Aorta (tissue), 5 donors: Measurements from ENCODE around the gene MYO1A. TPM values are rescaled to one million over a fixed set of nuclear protein-coding genes. Genes with fewer than 3 reads are reported as not detected.
A peak's percentile ranks its signal among the peaks of the same experiment; 100 is the strongest.
"Not testable (repeated sequence)": the region's sequence is repeated elsewhere in the genome, so short reads cannot be mapped to it uniquely, and the experiment has no call there.

ENCODE experiments used
- ATAC-seq: fragments of 200-7000 bp; cut with Tn5 transposase; one replicate; pipeline ENCODE4 v1.9.1; 2022; ENCODE audit warnings: moderate library complexity; ENCODE audit not compliant: low FRiP score
- DNase-seq, 2 donors: peaks; one replicate each; pipeline ENCODE4 v3.0.0-alpha.2; 2020
- H3K27ac ChIP-seq, 2 donors: one replicate each; pipeline ENCODE4 v1.5.1; 2013; ENCODE audit warnings: low read length in 2 of 2, mild to moderate bottlenecking in 2 of 2, moderate library complexity in 2 of 2, control low read depth in 1 of 2, inconsistent platforms in 1 of 2, low read depth in 1 of 2
- H3K27me3 ChIP-seq, 2 donors: one replicate each; pipeline ENCODE4 v1.6.1; 2013; ENCODE audit warnings: control low read depth in 1 of 2, low read length in 1 of 2, mild to moderate bottlenecking in 1 of 2, moderate library complexity in 1 of 2; ENCODE audit not compliant: insufficient read depth in 2 of 2, control insufficient read depth in 1 of 2
- H3K36me3 ChIP-seq, 2 donors: one replicate each; pipeline ENCODE4 v1.6.1; 2013; ENCODE audit warnings: control low read depth in 1 of 2, low read length in 1 of 2, mild to moderate bottlenecking in 1 of 2; ENCODE audit not compliant: insufficient read depth in 2 of 2, control insufficient read depth in 1 of 2
- H3K4me1 ChIP-seq, 2 donors: one replicate each; pipeline ENCODE4 v1.6.1; 2013; ENCODE audit warnings: low read length in 2 of 2, control low read depth in 1 of 2, mild to moderate bottlenecking in 1 of 2, moderate library complexity in 1 of 2; ENCODE audit not compliant: insufficient read depth in 2 of 2, control insufficient read depth in 1 of 2
- H3K4me3 ChIP-seq, 2 donors: one replicate each; pipeline ENCODE4 v1.5.1; 2013; ENCODE audit warnings: low read length in 2 of 2, control low read depth in 1 of 2, mild to moderate bottlenecking in 1 of 2
- H3K9me3 ChIP-seq: one replicate; pipeline ENCODE4 v1.6.1; 2013; ENCODE audit warnings: mild to moderate bottlenecking, low read length; ENCODE audit not compliant: control insufficient read depth
- WGBS, 2 donors: extraction: QIAGEN DNeasy Blood & Tissue Kit; methylation state at CpG; one replicate each; pipeline ENCODE4 v1.1.7; 2013; 5-methylcytosine and 5-hydroxymethylcytosine counted together
- intact Hi-C, 2 donors: fragments of 100-400 bp; cut with DNase I; formaldehyde crosslinking; loops; one replicate each; pipeline versions ENCODE4 v1.14.2 to v1.15.0; 2022
- polyA plus RNA-seq, 2 donors: library from polyadenylated mRNA; stranded (reverse); fragments of 200-250 nt; gene quantifications; one replicate each; pipeline ENCODE4 v1.2.3, GENCODE V29; 2013
- total RNA-seq, 2 donors: library from RNA; stranded (reverse); fragmentation: NEBNext Ultra II Directional; extraction: Animal tissue kit (Norgen Biotek cat#: 25700); gene quantifications; one replicate each; pipeline ENCODE4 v1.2.1, GENCODE V29; 2021
- donor health status: healthy with polysubstance abuse.
- donor health status: Bipolar disorder and iron deficiency.
- donor health status: DM: no; HTN: no; CAD: no.
- donor health status: DM: no; HTN: no; CAD: no.
- donor health status: DM: yes; HTN: yes; CAD: no.

The MYO1A gene
- total and polyA plus RNA-seq, 4 donors: 0.05 to 77.4 (median 1.0) TPM

DNA sequence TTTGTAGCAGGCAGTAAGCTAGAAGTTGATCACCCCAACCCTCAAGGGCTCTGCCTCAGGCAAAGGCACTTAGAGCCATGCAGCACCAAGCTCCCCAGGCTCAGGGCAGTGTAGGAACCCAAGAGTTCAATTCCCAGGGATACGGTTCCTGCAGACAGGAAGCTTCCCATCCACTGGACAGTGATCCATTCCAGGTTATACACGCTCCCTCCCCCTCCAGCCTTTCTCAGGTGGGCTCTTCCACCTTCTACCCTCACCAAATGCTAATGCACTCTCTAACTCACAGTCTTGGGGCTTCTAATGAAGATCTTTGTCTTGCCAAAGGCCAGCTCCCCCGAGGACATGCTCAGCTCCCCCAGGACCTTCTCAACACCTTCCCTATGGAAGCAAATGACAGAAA lies 12.7 kb downstream of the MYO1A start:
- intact Hi-C loops: no loop called here
- WGBS, 2 donors: 45 to 70% methylated on average over 3 of the region's 3 CpGs

GRCh38 chr12:57033431-57033830 lies 16.5 kb downstream of the MYO1A start:
- H3K4me1 ChIP-seq: no peaks in the 10 kb centered on the region
- H3K27me3 ChIP-seq: no peaks in the 10 kb centered on the region
- no peak overlapping the region for H3K4me3 ChIP-seq
- ATAC-seq: no peak
- intact Hi-C loops: no loop called here
- no peaks in the 10 kb centered on the region for H3K36me3 ChIP-seq
- no peaks in the 10 kb centered on the region for H3K9me3 ChIP-seq
- WGBS, 2 donors: 88 to 94% methylated on average over 3 of the region's 3 CpGs
- DNase-seq: no peak
- H3K27ac ChIP-seq: no peak overlapping the region

More for the DNA sequence above, 12.7 kb downstream of the MYO1A start:
- H3K4me1 ChIP-seq: no peaks in the 10 kb centered on the region
- no peaks in the 10 kb centered on the region for H3K27me3 ChIP-seq
- no peak overlapping the region for H3K4me3 ChIP-seq
- no peaks in the 10 kb centered on the region for H3K9me3 ChIP-seq
- H3K27ac ChIP-seq: no peak overlapping the region
- ATAC-seq (no peak), DNase-seq (no peak)
- H3K36me3 ChIP-seq: no peaks in the 10 kb centered on the region

DNA sequence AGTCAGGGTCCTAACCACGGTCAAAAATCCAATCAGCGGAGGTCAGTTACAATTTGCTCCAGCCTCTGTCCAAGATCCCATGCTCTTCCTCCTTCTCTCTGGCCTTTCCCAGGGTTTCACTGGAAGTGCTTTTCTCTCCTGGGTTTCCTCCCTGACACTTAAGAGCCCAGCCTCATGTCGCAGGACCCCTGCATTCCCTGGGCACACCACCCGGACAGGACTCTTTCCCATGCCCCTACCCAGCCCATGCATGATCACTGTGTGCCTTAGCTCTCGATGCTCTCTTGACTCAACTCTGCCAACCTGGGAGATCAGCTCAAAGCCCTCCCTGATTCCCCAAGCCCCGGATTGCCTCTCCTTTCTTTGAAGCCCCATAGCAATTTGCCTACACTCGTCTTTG lies 18.1 kb downstream of the MYO1A start:
- DNase-seq (no peak), ATAC-seq (peak; percentile 57)
- Histone ChIP-seq H3K36me3 (no peaks in the 10 kb centered on the region), H3K27ac (no peak overlapping the region), H3K9me3 (no peaks in the 10 kb centered on the region), H3K4me3 (no peak overlapping the region), H3K4me1 (no peaks in the 10 kb centered on the region), H3K27me3 (no peaks in the 10 kb centered on the region)
- intact Hi-C loops: no loop called here
- WGBS, 2 donors: 70 to 77% methylated on average over 7 of the region's 7 CpGs

DNA sequence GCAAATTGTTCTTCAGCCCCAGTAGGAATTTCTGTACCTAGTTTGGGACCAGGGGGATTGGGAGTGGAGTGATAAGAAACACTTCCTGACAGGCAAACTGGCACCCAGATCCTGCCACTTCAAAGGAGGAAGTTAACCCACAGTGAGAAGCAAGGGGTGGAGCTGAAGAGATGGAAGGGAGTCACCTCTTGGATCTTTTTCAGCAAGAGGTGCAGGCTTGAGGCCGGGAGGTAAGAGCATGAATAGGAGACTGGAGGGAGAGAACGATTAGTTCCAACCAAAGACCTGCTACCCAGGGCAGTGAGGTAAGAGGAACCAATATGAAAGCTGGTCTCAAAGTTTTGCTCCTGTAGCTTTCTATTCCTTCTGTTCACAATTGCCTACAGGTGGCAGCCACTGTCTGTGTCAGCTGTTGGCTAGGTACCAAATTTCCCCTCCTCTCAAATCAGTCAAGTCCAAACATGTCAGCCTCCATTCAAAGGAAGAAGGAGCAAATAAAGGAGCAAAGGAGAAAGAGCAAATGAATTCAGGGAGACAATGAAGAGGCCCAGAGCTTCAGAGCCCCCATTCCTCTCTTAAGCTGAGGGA lies 18.7 kb downstream of the MYO1A start:
- no peak overlapping the region for H3K4me3 ChIP-seq
- intact Hi-C loops: no loop called here
- H3K27me3 ChIP-seq: no peaks in the 10 kb centered on the region
- H3K4me1 ChIP-seq: no peaks in the 10 kb centered on the region
- ATAC-seq: no peak
- no peak overlapping the region for H3K27ac ChIP-seq
- H3K36me3 ChIP-seq: no peaks in the 10 kb centered on the region
- no peaks in the 10 kb centered on the region for H3K9me3 ChIP-seq
- WGBS, 2 donors: 53% methylated on average over 2 of the region's 2 CpGs
- no peak for DNase-seq

- no peak for ATAC-seq
- H3K9me3 ChIP-seq: no peaks in the 10 kb centered on the region
- H3K4me1 ChIP-seq: no peaks in the 10 kb centered on the region
- no peaks in the 10 kb centered on the region for H3K27me3 ChIP-seq
- no peak overlapping the region for H3K4me3 ChIP-seq
- H3K36me3 ChIP-seq: no peaks in the 10 kb centered on the region
- no peak for DNase-seq
- WGBS, 2 donors: 88 to 91% methylated on average over 7 of the region's 7 CpGs
- H3K27ac ChIP-seq: no peak overlapping the region
- intact Hi-C loops: no loop called here
These were observed 20.5 kb downstream of the MYO1A start for GRCh38 chr12:57029457-57029856.

DNA sequence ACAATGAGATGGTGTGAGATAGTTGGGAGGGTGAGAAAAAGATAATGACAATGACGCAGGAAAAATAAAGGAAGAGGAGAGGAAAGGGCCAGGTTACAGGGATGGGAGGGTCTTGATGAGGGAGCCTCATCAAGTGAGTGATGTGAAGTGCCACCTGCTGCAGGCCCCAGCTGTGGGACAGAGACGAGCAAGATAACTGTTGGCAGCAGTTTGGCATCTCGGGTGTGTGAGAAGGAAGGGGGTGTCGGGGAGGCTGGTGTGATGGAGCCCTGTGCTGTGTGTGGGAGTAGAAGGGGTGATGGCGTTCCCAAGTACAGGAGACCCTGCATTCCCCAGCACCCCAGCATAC lies 22.1 kb downstream of the MYO1A start:
- no peak for ATAC-seq
- WGBS, 2 donors: 60 to 62% methylated on average over 5 of the region's 5 CpGs
- no peaks in the 10 kb centered on the region for H3K36me3 ChIP-seq

DNA sequence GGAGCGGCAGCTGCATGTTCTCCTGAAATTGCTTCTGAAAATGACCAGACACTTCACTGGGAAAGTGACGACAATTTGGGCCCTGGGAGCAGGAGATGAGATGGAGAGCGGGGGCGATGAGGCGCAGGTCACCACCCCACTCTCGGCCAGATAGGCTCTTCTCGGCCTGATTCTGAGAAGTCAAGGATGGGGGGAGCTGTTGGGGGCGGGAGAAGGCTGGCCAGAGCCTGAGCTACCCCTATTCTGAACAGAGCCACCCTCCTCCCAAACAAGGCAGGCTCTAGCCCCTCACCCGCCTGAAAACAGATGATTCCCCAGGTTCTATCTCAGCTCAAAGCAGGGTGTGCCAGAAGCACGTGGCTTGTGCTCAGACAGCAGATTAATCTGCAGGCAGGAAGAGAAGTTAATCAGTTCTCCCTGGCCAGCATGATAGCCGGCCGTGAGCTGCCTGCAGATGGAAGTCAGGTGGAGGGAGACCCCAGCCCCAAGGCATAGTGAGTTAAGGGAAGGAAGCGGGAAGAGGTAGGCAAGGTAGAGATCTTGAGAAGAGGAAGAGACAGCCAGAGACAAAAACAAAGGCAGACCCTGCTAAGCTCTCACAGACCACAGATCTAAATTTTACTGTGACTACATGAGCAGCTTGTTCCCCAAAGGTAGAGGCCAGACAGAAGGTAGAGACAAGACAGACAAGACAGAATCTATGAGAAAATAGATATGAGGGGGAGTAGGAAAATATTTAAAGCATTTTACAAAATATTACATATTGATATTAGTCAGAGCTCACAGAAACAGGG lies 22.7 kb downstream of the MYO1A start:
- Histone ChIP-seq H3K27me3 (no peaks in the 10 kb centered on the region), H3K4me3 (no peak overlapping the region), H3K36me3 (no peaks in the 10 kb centered on the region), H3K4me1 (no peaks in the 10 kb centered on the region), H3K9me3 (no peaks in the 10 kb centered on the region), H3K27ac (no peak overlapping the region)
- ATAC-seq (no peak), DNase-seq (no peak)
- 66 to 68% methylated on average over 13 of the region's 13 CpGs for WGBS, 2 donors
- intact Hi-C loops: no loop called here

More for the DNA sequence above, 22.1 kb downstream of the MYO1A start:
- no peak for DNase-seq
- Histone ChIP-seq H3K9me3 (no peaks in the 10 kb centered on the region), H3K27me3 (no peaks in the 10 kb centered on the region), H3K27ac (no peak overlapping the region), H3K4me3 (no peak overlapping the region), H3K4me1 (no peaks in the 10 kb centered on the region)
- intact Hi-C loops: no loop called here

DNA sequence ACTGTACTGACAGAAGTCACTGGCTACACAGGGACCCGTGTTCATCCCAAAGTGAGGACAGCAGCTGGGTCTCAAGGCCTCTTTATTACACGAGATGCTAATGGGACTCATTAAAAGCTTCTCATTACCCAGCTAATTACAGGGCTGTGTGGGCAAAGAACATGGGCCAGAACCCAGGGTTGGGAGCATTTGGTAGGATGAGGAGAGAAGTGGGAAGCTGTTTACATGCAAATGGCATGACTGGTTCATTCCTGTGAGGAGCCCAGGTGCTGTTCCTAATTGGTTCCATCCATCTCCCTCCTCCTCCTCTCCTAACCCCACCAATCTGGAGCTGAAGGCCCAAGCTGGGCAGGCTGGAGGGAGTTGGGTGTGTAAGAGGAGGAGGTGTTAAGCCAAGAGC lies 24.7 kb downstream of the MYO1A start:
- Histone ChIP-seq H3K9me3 (no peaks in the 10 kb centered on the region), H3K4me1 (no peaks in the 10 kb centered on the region), H3K36me3 (no peaks in the 10 kb centered on the region), H3K27ac (no peak overlapping the region), H3K4me3 (no peak overlapping the region), H3K27me3 (no peaks in the 10 kb centered on the region)
- WGBS, 2 donors: 62 to 67% methylated on average over 2 of the region's 2 CpGs
- ATAC-seq (no peak), DNase-seq (no peak)
- intact Hi-C loops: no loop called here

DNA sequence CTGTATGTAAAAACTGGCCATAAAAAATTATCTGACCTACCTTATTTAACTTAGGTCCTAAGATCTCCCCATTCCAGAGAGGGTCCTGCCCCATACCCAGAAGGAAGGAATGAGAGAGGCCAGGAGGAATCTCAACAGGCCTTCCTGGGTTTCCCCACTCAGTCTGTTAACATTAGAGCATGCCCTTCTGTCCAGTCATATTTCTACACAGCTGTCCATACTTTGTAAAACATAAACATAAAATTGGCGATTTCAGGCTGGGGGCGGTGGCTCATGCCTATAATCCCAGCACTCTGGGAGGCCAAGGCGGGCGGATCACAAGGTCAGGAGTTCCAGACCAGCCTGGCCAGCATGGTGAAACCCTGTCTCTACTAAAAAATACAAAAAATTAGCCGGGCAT lies 27.6 kb downstream of the MYO1A start:
- DNase-seq, H3K4me1 ChIP-seq, ATAC-seq, intact Hi-C loops, H3K9me3 ChIP-seq, H3K27ac ChIP-seq, H3K27me3 ChIP-seq, H3K4me3 ChIP-seq, H3K36me3 ChIP-seq: not testable (repeated sequence)
- 90 to 93% methylated on average over 5 of the region's 5 CpGs for WGBS, 2 donors
